CD4-positive, CD25-positive, alpha-beta regulatory T cell (primary cell): Measurements from ENCODE around the gene YTHDF2. TPM values are rescaled to one million over a fixed set of nuclear protein-coding genes. Genes with fewer than 3 reads are reported as not detected.

ENCODE experiments used
- ATAC-seq, 2 donors: fragments of 150-1000 bp; cut with Tn5 transposase; one replicate each; pipeline ENCODE4 v1.10.0; 2021; ENCODE audit warnings: low read depth in 2 of 2, moderate number of reproducible peaks in 2 of 2, moderate library complexity in 1 of 2
- DNase-seq, 3 donors: peaks; one replicate each; pipeline versions ENCODE4 v3.0.0 to v3.0.0-alpha.2; 2012 to 2022; ENCODE audit warnings: mixed read lengths in 1 of 3
- H3K27ac ChIP-seq: one replicate; pipeline ENCODE4 v1.7.0; 2013; ENCODE audit warnings: mild to moderate bottlenecking, low read length; ENCODE audit not compliant: insufficient read depth, poor library complexity, severe bottlenecking
- H3K27me3 ChIP-seq: one replicate; pipeline ENCODE4 v1.7.0; 2013; ENCODE audit warnings: low read length; ENCODE audit not compliant: control insufficient read depth, insufficient read depth
- H3K36me3 ChIP-seq: one replicate; pipeline ENCODE4 v1.7.0; 2013; ENCODE audit warnings: mild to moderate bottlenecking, low read length, moderate library complexity; ENCODE audit not compliant: control insufficient read depth, insufficient read depth
- H3K4me1 ChIP-seq: 2 replicates; pipeline ENCODE4 v1.7.0; 2013; ENCODE audit warnings: mild to moderate bottlenecking, low read length; ENCODE audit not compliant: insufficient read depth, control insufficient read depth, poor library complexity, severe bottlenecking
- H3K4me3 ChIP-seq: one replicate; pipeline ENCODE4 v1.7.0; 2013; ENCODE audit warnings: low read depth, mild to moderate bottlenecking, low read length, moderate library complexity
- H3K9me3 ChIP-seq, 2 experiments: 1 replicate in 1 of 2; 2 replicates in 1 of 2; pipeline ENCODE4 v1.7.0; 2013; ENCODE audit warnings: low read length in 2 of 2, mild to moderate bottlenecking in 1 of 2, moderate library complexity in 1 of 2; ENCODE audit not compliant: control insufficient read depth in 2 of 2
- H3K27ac Mint-ChIP-seq, 3 donors: one replicate each; pipeline ENCODE4 v1.8.0; 2020 to 2022; ENCODE audit warnings: mild to moderate bottlenecking in 3 of 3, mixed read lengths in 3 of 3, moderate library complexity in 2 of 3
- H3K27me3 Mint-ChIP-seq: one replicate; pipeline ENCODE4 v1.8.0; 2022; ENCODE audit warnings: mild to moderate bottlenecking, mixed read lengths
- H3K36me3 Mint-ChIP-seq: one replicate; pipeline ENCODE4 v1.8.0; 2020; ENCODE audit warnings: mixed read lengths
- H3K4me1 Mint-ChIP-seq, 4 donors: one replicate each; pipeline ENCODE4 v1.8.0; 2020 to 2022; ENCODE audit warnings: mixed read lengths in 4 of 4, mild to moderate bottlenecking in 1 of 4
- H3K4me3 Mint-ChIP-seq, 4 donors: one replicate each; pipeline ENCODE4 v1.8.0; 2020 to 2022; ENCODE audit warnings: mild to moderate bottlenecking in 4 of 4, mixed read lengths in 4 of 4, moderate library complexity in 3 of 4
- H3K9me3 Mint-ChIP-seq, 7 donors: one replicate each; pipeline ENCODE4 v1.8.0; 2020 to 2022; ENCODE audit warnings: mixed read lengths in 7 of 7, mild to moderate bottlenecking in 3 of 7, moderate library complexity in 2 of 7
- polyA plus RNA-seq, 4 donors: library from polyadenylated mRNA; unstranded; fragments of 300-500 nt; fragmentation: Illumina TruSeq; gene quantifications; one replicate each; pipeline ENCODE4 v1.2.3, GENCODE V29; 2021
- total RNA-seq: library from RNA; stranded (reverse); gene quantifications from one replicate; pipeline ENCODE4 v1.2.3, GENCODE V29; 2022

YTHDF2 gene
- total and polyA plus RNA-seq, 5 donors from 2014 or later, result 81.9 to 145 (median 124) TPM

- Mint-ChIP-seq H3K9me3 (no peaks in the 10 kb centered on the region), H3K27ac (peak overlapping the region in 1 of 3 donors; percentile 82), H3K27me3 (no peaks in the 10 kb centered on the region), H3K36me3 (no peaks in the 10 kb centered on the region), H3K4me3 (peak overlapping the region in 1 of 4 donors; percentile 90), H3K4me1 (peaks cover 0 to 13% (median 9%) of the 10 kb centered on the region in 4 donors)
- H3K27me3 ChIP-seq, result no peaks in the 10 kb centered on the region
- no peak for DNase-seq
- ATAC-seq, result no peak
- H3K4me1 ChIP-seq, result peaks cover 8% of the 10 kb centered on the region
- no peaks in the 10 kb centered on the region for H3K36me3 ChIP-seq
- H3K9me3 ChIP-seq, result no peaks in the 10 kb centered on the region
- no peak overlapping the region for H3K4me3 ChIP-seq
- no peak overlapping the region for H3K27ac ChIP-seq
These were observed 39.6 kb downstream of the YTHDF2 start for GRCh38 chr1:28776341-28776740.

- Mint-ChIP-seq H3K36me3 (no peaks in the 10 kb centered on the region), H3K4me3 (peak overlapping the region in 1 of 4 donors; percentile 43), H3K9me3 (no peaks in the 10 kb centered on the region), H3K27ac (peak overlapping the region in 1 of 3 donors; percentile 41), H3K27me3 (no peaks in the 10 kb centered on the region), H3K4me1 (peaks cover 0 to 13% (median 5%) of the 10 kb centered on the region in 4 donors)
- no peak for ATAC-seq
- Histone ChIP-seq H3K27me3 (no peaks in the 10 kb centered on the region), H3K27ac (no peak overlapping the region), H3K9me3 (no peaks in the 10 kb centered on the region), H3K4me1 (peaks cover 8% of the 10 kb centered on the region), H3K4me3 (no peak overlapping the region), H3K36me3 (no peaks in the 10 kb centered on the region)
- no peak for DNase-seq
These were observed 41.3 kb downstream of the YTHDF2 start for GRCh38 chr1:28778021-28778420.

- no peak for DNase-seq
- H3K27me3 Mint-ChIP-seq, result peaks cover under 1% of the 10 kb centered on the region
- H3K4me1 Mint-ChIP-seq, result peaks cover 0 to 11% (median 5%) of the 10 kb centered on the region in 4 donors
- H3K27ac Mint-ChIP-seq, result peak overlapping the region in 1 of 3 donors; percentile 9
- H3K4me1 ChIP-seq, result peaks cover 6% of the 10 kb centered on the region
- H3K27ac ChIP-seq, result no peak overlapping the region
- no peaks in the 10 kb centered on the region for H3K27me3 ChIP-seq
- H3K36me3 ChIP-seq, result no peaks in the 10 kb centered on the region
- H3K9me3 Mint-ChIP-seq, result no peaks in the 10 kb centered on the region
- no peak for ATAC-seq
- no peak overlapping the region for H3K4me3 ChIP-seq
- no peaks in the 10 kb centered on the region for H3K36me3 Mint-ChIP-seq
- no peak overlapping the region for H3K4me3 Mint-ChIP-seq
- no peaks in the 10 kb centered on the region for H3K9me3 ChIP-seq
These were observed 43.1 kb downstream of the YTHDF2 start for GRCh38 chr1:28779751-28780408.

GRCh38 chr1:28781305-28781704, 44.6 kb downstream of the YTHDF2 start:
- Mint-ChIP-seq H3K4me3 (no peak overlapping the region), H3K27me3 (peaks cover 6% of the 10 kb centered on the region), H3K9me3 (no peaks in the 10 kb centered on the region), H3K27ac (no peak overlapping the region), H3K36me3 (no peaks in the 10 kb centered on the region), H3K4me1 (peaks cover 0 to 7% (median 4%) of the 10 kb centered on the region in 4 donors)
- DNase-seq (no peak), ATAC-seq (no peak)
- Histone ChIP-seq H3K36me3 (no peaks in the 10 kb centered on the region), H3K9me3 (no peaks in the 10 kb centered on the region), H3K27ac (no peak overlapping the region), H3K4me3 (no peak overlapping the region), H3K4me1 (no peaks in the 10 kb centered on the region), H3K27me3 (no peaks in the 10 kb centered on the region)

- peaks cover 6% of the 10 kb centered on the region for H3K27me3 Mint-ChIP-seq
- no peaks in the 10 kb centered on the region for H3K36me3 Mint-ChIP-seq
- ATAC-seq (no peak), DNase-seq (no peak)
- Histone ChIP-seq H3K4me1 (no peaks in the 10 kb centered on the region), H3K27me3 (no peaks in the 10 kb centered on the region), H3K4me3 (no peak overlapping the region), H3K27ac (no peak overlapping the region), H3K36me3 (no peaks in the 10 kb centered on the region), H3K9me3 (no peaks in the 10 kb centered on the region)
- no peak overlapping the region for H3K27ac Mint-ChIP-seq
- H3K4me1 Mint-ChIP-seq, result peaks cover 0 to 7% (median 4%) of the 10 kb centered on the region in 4 donors
- H3K4me3 Mint-ChIP-seq, result no peak overlapping the region
- H3K9me3 Mint-ChIP-seq, result no peaks in the 10 kb centered on the region
These were observed 45.3 kb downstream of the YTHDF2 start for GRCh38 chr1:28782011-28782410.

GRCh38 chr1:28783363-28783762, 46.6 kb downstream of the YTHDF2 start:
- peaks cover 6% of the 10 kb centered on the region for H3K27me3 Mint-ChIP-seq
- H3K4me1 ChIP-seq, result no peaks in the 10 kb centered on the region
- no peak overlapping the region for H3K27ac Mint-ChIP-seq
- ATAC-seq, result no peak
- H3K4me3 Mint-ChIP-seq, result no peak overlapping the region
- H3K9me3 Mint-ChIP-seq, result no peaks in the 10 kb centered on the region
- peaks cover 0 to 7% (median 4%) of the 10 kb centered on the region in 4 donors for H3K4me1 Mint-ChIP-seq
- no peak overlapping the region for H3K4me3 ChIP-seq
- H3K27me3 ChIP-seq, result no peaks in the 10 kb centered on the region
- no peaks in the 10 kb centered on the region for H3K9me3 ChIP-seq
- no peaks in the 10 kb centered on the region for H3K36me3 ChIP-seq
- no peak for DNase-seq
- H3K27ac ChIP-seq, result no peak overlapping the region
- H3K36me3 Mint-ChIP-seq, result no peaks in the 10 kb centered on the region

- ATAC-seq (no peak), DNase-seq (no peak)
- H3K4me3 ChIP-seq, result no peak overlapping the region
- no peaks in the 10 kb centered on the region for H3K27me3 ChIP-seq
- H3K9me3 ChIP-seq, result no peaks in the 10 kb centered on the region
- Mint-ChIP-seq H3K4me1 (peaks cover 0 to 7% (median 4%) of the 10 kb centered on the region in 4 donors), H3K9me3 (no peaks in the 10 kb centered on the region), H3K36me3 (no peaks in the 10 kb centered on the region), H3K27ac (no peak overlapping the region), H3K4me3 (no peak overlapping the region), H3K27me3 (peaks cover 21% of the 10 kb centered on the region)
- no peak overlapping the region for H3K27ac ChIP-seq
- no peaks in the 10 kb centered on the region for H3K36me3 ChIP-seq
- no peaks in the 10 kb centered on the region for H3K4me1 ChIP-seq
These were observed 52.7 kb downstream of the YTHDF2 start for GRCh38 chr1:28789412-28789811.

- peaks cover 21% of the 10 kb centered on the region for H3K27me3 Mint-ChIP-seq
- H3K27me3 ChIP-seq, result no peaks in the 10 kb centered on the region
- H3K27ac Mint-ChIP-seq, result no peak overlapping the region
- no peaks in the 10 kb centered on the region for H3K36me3 Mint-ChIP-seq
- no peak overlapping the region for H3K27ac ChIP-seq
- DNase-seq (no peak), ATAC-seq (no peak)
- no peaks in the 10 kb centered on the region for H3K9me3 ChIP-seq
- H3K4me3 Mint-ChIP-seq, result no peak overlapping the region
- H3K4me3 ChIP-seq, result no peak overlapping the region
- H3K9me3 Mint-ChIP-seq, result no peaks in the 10 kb centered on the region
- H3K4me1 Mint-ChIP-seq, result peaks cover 0 to 7% (median 4%) of the 10 kb centered on the region in 4 donors
- H3K4me1 ChIP-seq, result no peaks in the 10 kb centered on the region
- no peaks in the 10 kb centered on the region for H3K36me3 ChIP-seq
These were observed 53.1 kb downstream of the YTHDF2 start for GRCh38 chr1:28789816-28790215.
